ENCODE measurements around the gene LCE2B. TPM values are rescaled to one million over a fixed set of nuclear protein-coding genes. Genes with fewer than 3 reads are reported as not detected.

LCE2B gene
- total RNA-seq, 1 experiment from 2014 or later: not detected

DNA sequence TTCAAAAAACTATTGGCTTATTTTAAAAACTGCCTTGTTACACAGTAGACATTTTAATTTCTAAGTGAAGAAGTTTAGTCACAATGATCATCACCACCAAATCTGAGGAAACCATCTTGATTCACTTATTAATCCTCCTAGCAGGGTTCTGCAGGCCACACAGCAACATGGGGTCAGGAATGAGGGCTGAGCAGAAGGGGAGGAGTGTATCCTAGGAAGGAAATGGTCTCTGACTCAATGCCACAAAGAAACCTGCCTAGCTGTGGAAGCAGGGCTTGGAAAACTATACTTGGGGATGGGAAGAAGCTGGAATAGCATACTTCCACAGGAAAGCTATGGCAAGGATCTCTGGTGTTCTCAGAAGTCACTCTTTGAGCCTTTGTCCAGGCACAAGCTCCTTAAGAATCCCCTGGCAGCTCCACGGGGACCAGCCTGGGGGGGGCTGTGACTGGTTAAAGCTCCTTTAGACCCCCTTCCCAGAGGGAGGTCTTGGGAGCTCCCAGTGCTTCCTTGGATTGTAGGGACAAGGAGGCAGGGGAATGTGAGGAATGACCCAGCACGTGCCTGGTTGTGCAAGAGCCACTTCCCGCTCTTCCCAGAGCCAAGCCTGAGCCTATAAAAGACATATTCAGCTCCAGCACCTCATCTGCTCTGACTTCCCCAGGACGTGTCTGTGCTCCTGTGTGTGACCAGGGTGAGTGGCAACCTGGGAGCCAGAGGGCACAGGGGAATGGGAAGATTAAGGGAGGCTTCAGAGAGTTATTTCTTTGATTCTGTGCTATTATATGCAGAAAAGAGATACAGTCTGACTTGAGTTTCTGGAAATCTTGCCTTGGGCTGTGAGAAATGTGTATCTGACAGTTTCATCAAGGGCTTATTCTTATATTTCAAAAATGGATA is 12.0 kb downstream of the LCE2B start, which contains the start of gene LCE2A:
Gene LCE2A (plus strand): TSS at position 645 of the 900 bp plus-strand sequence. CDS start 557 bp downstream, outside the sequence.
- POLR2A ChIA-PET: no interaction called here
- DNase-seq (ENCODE audit: low read depth, low spot score): no peak
- intact Hi-C loops (cut with micrococcal nuclease; ENCODE audit: unreplicated experiment): no loop called here
- H3K4me3 ChIP-seq (ENCODE audit: low read depth in 2 of 2, low read length in 2 of 2): no peak within 1 kb of the TSS
- in situ Hi-C loops (cut with HindIII; ENCODE audit: low pct_unique_long_range_greater_than_20kb, low sequenced_read_pairs): no loop called here
- no peak within 1 kb of the TSS for H3K27ac ChIP-seq (ENCODE audit: low read length)
- CTCF ChIA-PET: no interaction called here
- no peaks in the 10 kb centered on the region for H3K36me3 ChIP-seq (ENCODE audit: control insufficient read depth, insufficient read depth, low read length)
- H3K27me3 ChIP-seq (ENCODE audit: control insufficient read depth, insufficient read depth, low read length): peaks cover 2% of the 10 kb centered on the region; the same call in 1 of the 2 replicates
- no TSS peak for BruUV-seq (replicated peaks)
- no peaks in the 10 kb centered on the region for H3K9me3 ChIP-seq (ENCODE audit: control insufficient read depth, insufficient read depth, low read depth, low read length)
- no peak for TF ChIP-seq TCF7L2 (IDR thresholded peaks at IDR 0.05; ENCODE audit: low read depth, low read length)
- TF ChIP-seq, protein P1, sequence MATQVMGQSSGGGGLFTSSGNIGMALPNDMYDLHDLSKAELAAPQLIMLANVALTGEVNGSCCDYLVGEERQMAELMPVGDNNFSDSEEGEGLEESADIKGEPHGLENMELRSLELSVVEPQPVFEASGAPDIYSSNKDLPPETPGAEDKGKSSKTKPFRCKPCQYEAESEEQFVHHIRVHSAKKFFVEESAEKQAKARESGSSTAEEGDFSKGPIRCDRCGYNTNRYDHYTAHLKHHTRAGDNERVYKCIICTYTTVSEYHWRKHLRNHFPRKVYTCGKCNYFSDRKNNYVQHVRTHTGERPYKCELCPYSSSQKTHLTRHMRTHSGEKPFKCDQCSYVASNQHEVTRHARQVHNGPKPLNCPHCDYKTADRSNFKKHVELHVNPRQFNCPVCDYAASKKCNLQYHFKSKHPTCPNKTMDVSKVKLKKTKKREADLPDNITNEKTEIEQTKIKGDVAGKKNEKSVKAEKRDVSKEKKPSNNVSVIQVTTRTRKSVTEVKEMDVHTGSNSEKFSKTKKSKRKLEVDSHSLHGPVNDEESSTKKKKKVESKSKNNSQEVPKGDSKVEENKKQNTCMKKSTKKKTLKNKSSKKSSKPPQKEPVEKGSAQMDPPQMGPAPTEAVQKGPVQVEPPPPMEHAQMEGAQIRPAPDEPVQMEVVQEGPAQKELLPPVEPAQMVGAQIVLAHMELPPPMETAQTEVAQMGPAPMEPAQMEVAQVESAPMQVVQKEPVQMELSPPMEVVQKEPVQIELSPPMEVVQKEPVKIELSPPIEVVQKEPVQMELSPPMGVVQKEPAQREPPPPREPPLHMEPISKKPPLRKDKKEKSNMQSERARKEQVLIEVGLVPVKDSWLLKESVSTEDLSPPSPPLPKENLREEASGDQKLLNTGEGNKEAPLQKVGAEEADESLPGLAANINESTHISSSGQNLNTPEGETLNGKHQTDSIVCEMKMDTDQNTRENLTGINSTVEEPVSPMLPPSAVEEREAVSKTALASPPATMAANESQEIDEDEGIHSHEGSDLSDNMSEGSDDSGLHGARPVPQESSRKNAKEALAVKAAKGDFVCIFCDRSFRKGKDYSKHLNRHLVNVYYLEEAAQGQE (IDR thresholded peaks at IDR 0.05; ENCODE audit: insufficient read depth in 1 of 2, low read depth in 2 of 2, low read length in 1 of 2): no peak
- TF ChIP-seq, protein P2, sequence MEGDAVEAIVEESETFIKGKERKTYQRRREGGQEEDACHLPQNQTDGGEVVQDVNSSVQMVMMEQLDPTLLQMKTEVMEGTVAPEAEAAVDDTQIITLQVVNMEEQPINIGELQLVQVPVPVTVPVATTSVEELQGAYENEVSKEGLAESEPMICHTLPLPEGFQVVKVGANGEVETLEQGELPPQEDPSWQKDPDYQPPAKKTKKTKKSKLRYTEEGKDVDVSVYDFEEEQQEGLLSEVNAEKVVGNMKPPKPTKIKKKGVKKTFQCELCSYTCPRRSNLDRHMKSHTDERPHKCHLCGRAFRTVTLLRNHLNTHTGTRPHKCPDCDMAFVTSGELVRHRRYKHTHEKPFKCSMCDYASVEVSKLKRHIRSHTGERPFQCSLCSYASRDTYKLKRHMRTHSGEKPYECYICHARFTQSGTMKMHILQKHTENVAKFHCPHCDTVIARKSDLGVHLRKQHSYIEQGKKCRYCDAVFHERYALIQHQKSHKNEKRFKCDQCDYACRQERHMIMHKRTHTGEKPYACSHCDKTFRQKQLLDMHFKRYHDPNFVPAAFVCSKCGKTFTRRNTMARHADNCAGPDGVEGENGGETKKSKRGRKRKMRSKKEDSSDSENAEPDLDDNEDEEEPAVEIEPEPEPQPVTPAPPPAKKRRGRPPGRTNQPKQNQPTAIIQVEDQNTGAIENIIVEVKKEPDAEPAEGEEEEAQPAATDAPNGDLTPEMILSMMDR (IDR thresholded peaks at IDR 0.05): no peak
- TF ChIP-seq SIN3A (IDR thresholded peaks at IDR 0.05; ENCODE audit: borderline replicate concordance, insufficient read depth, low read depth, low read length): no peak
- no peak for TF ChIP-seq POLR2AphosphoS5 (IDR thresholded peaks at IDR 0.05; ENCODE audit: low read depth, low read length)
- no peaks in the 10 kb centered on the region for H3K4me1 ChIP-seq (ENCODE audit: control insufficient read depth, insufficient read depth, low read length)
- no peak for ATAC-seq

DNA sequence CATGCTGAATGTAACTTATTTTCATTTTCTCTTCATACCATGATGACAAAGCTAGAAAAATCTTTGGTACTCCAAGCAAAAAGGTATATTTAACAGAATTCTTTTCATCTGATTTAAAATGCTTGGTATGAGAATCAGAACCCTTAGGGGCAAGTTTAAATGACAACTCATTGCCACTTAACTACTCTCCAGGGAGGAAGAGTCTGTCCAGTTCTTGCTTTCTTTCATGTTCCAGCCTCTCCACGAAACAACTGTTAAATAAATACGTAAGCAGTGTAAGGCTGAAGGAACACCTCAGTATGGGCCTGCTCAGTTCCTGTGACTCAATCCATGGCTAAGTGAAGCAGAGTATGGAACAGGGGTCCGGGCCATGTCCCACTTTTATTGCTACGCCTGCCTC is 13.8 kb downstream of the LCE2B start:
- POLR2A ChIA-PET: no interaction called here
- CTCF ChIA-PET: no interaction called here
- Histone ChIP-seq H3K27me3 (ENCODE audit: control insufficient read depth, insufficient read depth, low read length) (peaks cover 2% of the 10 kb centered on the region; the same call in 1 of the 2 replicates), H3K27ac (ENCODE audit: low read length) (no peak overlapping the region), H3K9me3 (ENCODE audit: control insufficient read depth, insufficient read depth, low read depth, low read length) (no peaks in the 10 kb centered on the region), H3K4me3 (ENCODE audit: low read depth in 2 of 2, low read length in 2 of 2) (no peak overlapping the region), H3K36me3 (ENCODE audit: control insufficient read depth, insufficient read depth, low read length) (no peaks in the 10 kb centered on the region), H3K4me1 (ENCODE audit: control insufficient read depth, insufficient read depth, low read length) (no peaks in the 10 kb centered on the region)
- TF ChIP-seq, protein P2 (IDR thresholded peaks at IDR 0.05): no peak
- TF ChIP-seq, protein P1 (IDR thresholded peaks at IDR 0.05; ENCODE audit: insufficient read depth in 1 of 2, low read depth in 2 of 2, low read length in 1 of 2): no peak
- no peak for TF ChIP-seq TCF7L2 (IDR thresholded peaks at IDR 0.05; ENCODE audit: low read depth, low read length)
- TF ChIP-seq POLR2AphosphoS5 (IDR thresholded peaks at IDR 0.05; ENCODE audit: low read depth, low read length): no peak
- no peak for TF ChIP-seq SIN3A (IDR thresholded peaks at IDR 0.05; ENCODE audit: borderline replicate concordance, insufficient read depth, low read depth, low read length)
- in situ Hi-C loops (cut with HindIII; ENCODE audit: low pct_unique_long_range_greater_than_20kb, low sequenced_read_pairs): no loop called here
- intact Hi-C loops (cut with micrococcal nuclease; ENCODE audit: unreplicated experiment): no loop called here
- no TSS peak for BruUV-seq (replicated peaks)
- DNase-seq (ENCODE audit: low read depth, low spot score): no peak
- no peak for ATAC-seq

Data from Panc1 (cell line).